HCT116 (cell line): ENCODE measurements around the gene TBRG4. TPM values are rescaled to one million over a fixed set of nuclear protein-coding genes. Genes with fewer than 3 reads are reported as not detected.

ENCODE experiments used
- ATAC-seq: fragments of 200-7000 bp; cut with Tn5 transposase; 2 replicates; pipeline ENCODE4 v1.9.1; 2020; ENCODE audit warnings: mild to moderate bottlenecking, moderate library complexity
- BruUV-seq: library from RNA; stranded (reverse); fragments of 400-500 nt; replicated peaks from 2 replicates; lab custom pipeline; 2021; lab: Mats Ljungman, UMichigan
- CTCF ChIA-PET: fragments of 300-600 bp; sonication (Branson Sonifier 250); formaldehyde crosslinking; loops from one replicate; lab custom pipeline; 2021; ENCODE audit warnings: antibody characterized with exemption; lab: Charles Lee
- POLR2A ChIA-PET: fragments of 300-600, 350-600 bp; sonication (Branson Sonifier 250); formaldehyde crosslinking; loops from one replicate; lab custom pipeline; 2021; ENCODE audit warnings: antibody characterized with exemption; lab: Charles Lee
- RAD21 ChIA-PET, 2 experiments: fragments of 300-600 bp; sonication (Branson Sonifier 250); formaldehyde crosslinking; loops; one replicate each; lab custom pipeline; 2023; ENCODE audit warnings: low total read pairs in 2 of 2; ENCODE audit not compliant: uncharacterized antibody in 2 of 2, unreplicated experiment in 2 of 2, low non-redundant PET in 1 of 2; lab: Charles Lee
- DNase-seq: peaks from one replicate; pipeline ENCODE4 v3.0.0-alpha.2; 2010; ENCODE audit warnings: low read depth, low spot score
- H2AFZ ChIP-seq: fragments of 200-600 bp; shearing (Covaris generic), sonication (generic); 2 replicates; pipeline ENCODE4 v1.6.1; 2017; ENCODE audit warnings: low read depth, mixed run types, mixed read lengths, antibody characterized with exemption, low read length; ENCODE audit not compliant: poor library complexity, severe bottlenecking
- H3K27ac ChIP-seq: 2 replicates; pipeline ENCODE4 v1.5.1; 2012; ENCODE audit warnings: low read depth, low read length
- H3K27me3 ChIP-seq: fragments of 200-600 bp; sonication (generic); 2 replicates; pipeline ENCODE4 v1.6.1; 2016; ENCODE audit warnings: mixed run types, low read length, mixed read lengths; ENCODE audit not compliant: insufficient read depth
- H3K36me3 ChIP-seq, 2 experiments: fragments of 200-500 bp in 1 of 2; fragments of 200-600 bp in 1 of 2; sonication (Bioruptor generic) in 1 of 2; sonication (generic) in 1 of 2; 2 replicates each; pipeline versions ENCODE4 v1.5.1 to v1.6.1; 2014 to 2016; ENCODE audit warnings: low read length in 2 of 2, inconsistent platforms in 1 of 2, mixed read lengths in 1 of 2, mixed run types in 1 of 2; ENCODE audit not compliant: insufficient read depth in 2 of 2, control insufficient read depth in 1 of 2
- H3K4me1 ChIP-seq, 2 experiments: fragments of 200-600 bp in 1 of 2; sonication (generic) in 1 of 2; 2 replicates each; pipeline versions ENCODE4 v1.5.1 to v1.6.1; 2012 to 2017; ENCODE audit warnings: low read length in 2 of 2, inconsistent platforms in 1 of 2, mild to moderate bottlenecking in 1 of 2, mixed read lengths in 1 of 2, mixed run types in 1 of 2, moderate library complexity in 1 of 2; ENCODE audit not compliant: insufficient read depth in 2 of 2, control insufficient read depth in 1 of 2
- H3K4me2 ChIP-seq: fragments of 200-600 bp; sonication (generic); 2 replicates; pipeline ENCODE4 v1.6.1; 2017; ENCODE audit warnings: mixed run types, low read length, mixed read lengths
- H3K4me3 ChIP-seq, 2 experiments: fragments of 200-600 bp in 1 of 2; sonication (generic) in 1 of 2; replicated peaks in 1 of 2; 2 replicates each; pipeline ENCODE4 v1.5.1; 2011 to 2016; ENCODE audit warnings: low read length in 2 of 2, control low read depth in 1 of 2, low read depth in 1 of 2, mild to moderate bottlenecking in 1 of 2, mixed read lengths in 1 of 2, mixed run types in 1 of 2
- H3K79me2 ChIP-seq: fragments of 200-600 bp; sonication (generic); 2 replicates; pipeline ENCODE4 v1.6.1; 2017; ENCODE audit warnings: mild to moderate bottlenecking, mixed run types, low read length, moderate library complexity, mixed read lengths; ENCODE audit not compliant: insufficient read depth
- H3K9ac ChIP-seq: fragments of 200-600 bp; sonication (generic); 2 replicates; pipeline ENCODE4 v1.6.1; 2016; ENCODE audit warnings: low read length, mixed read lengths
- H3K9me2 ChIP-seq: fragments of 200-600 bp; sonication (generic), shearing (Covaris generic); 2 replicates; pipeline ENCODE4 v1.6.1; 2017; ENCODE audit warnings: mixed run types, mild to moderate bottlenecking, moderate library complexity; ENCODE audit not compliant: insufficient read depth
- H3K9me3 ChIP-seq, 2 experiments: fragments of 200-500 bp in 1 of 2; fragments of 200-600 bp in 1 of 2; sonication (Bioruptor generic) in 1 of 2; sonication (generic) in 1 of 2; 2 replicates each; pipeline ENCODE4 v1.6.1; 2014 to 2017; ENCODE audit warnings: low read length in 2 of 2, mixed read lengths in 2 of 2, inconsistent platforms in 1 of 2, low read depth in 1 of 2, mild to moderate bottlenecking in 1 of 2, mixed run types in 1 of 2, moderate library complexity in 1 of 2; ENCODE audit not compliant: control insufficient read depth in 1 of 2, insufficient read depth in 1 of 2
- H4K20me1 ChIP-seq: fragments of 200-600 bp; sonication (generic), shearing (Covaris generic); 2 replicates; pipeline ENCODE4 v1.6.1; 2017; ENCODE audit warnings: mixed run types, mild to moderate bottlenecking, moderate library complexity; ENCODE audit not compliant: insufficient read depth
- ATF3 ChIP-seq: IDR thresholded peaks from 2 replicates; pipeline ENCODE4 v1.6.1; 2012
- CBX3 ChIP-seq: IDR thresholded peaks from 2 replicates; pipeline ENCODE4 v1.6.1; 2012; ENCODE audit warnings: low read depth
- CEBPB ChIP-seq: IDR thresholded peaks from 2 replicates; pipeline ENCODE4 v1.6.1; 2012; ENCODE audit warnings: low read depth
- ELF1 ChIP-seq: IDR thresholded peaks from 2 replicates; pipeline ENCODE4 v1.6.1; 2012; ENCODE audit warnings: low read depth, borderline replicate concordance
- EZH2phosphoT487 ChIP-seq: fragments of 200-600 bp; IDR thresholded peaks from 2 replicates; pipeline ENCODE4 v1.6.1; 2018; ENCODE audit warnings: antibody characterized with exemption, borderline replicate concordance
- FOSL1 ChIP-seq: IDR thresholded peaks from 2 replicates; pipeline ENCODE4 v1.6.1; 2012; ENCODE audit warnings: low read depth
- JUND ChIP-seq: IDR thresholded peaks from 2 replicates; pipeline ENCODE4 v1.6.1; 2012
- POLR2AphosphoS5 ChIP-seq: IDR thresholded peaks from 2 replicates; pipeline ENCODE4 v1.6.1; 2011; ENCODE audit warnings: mild to moderate bottlenecking, low read depth, low read length, moderate library complexity
- RAD21 ChIP-seq: IDR thresholded peaks from 2 replicates; pipeline ENCODE4 v1.6.1; 2012; ENCODE audit warnings: low read depth, mild to moderate bottlenecking
- SP1 ChIP-seq: IDR thresholded peaks from 2 replicates; pipeline ENCODE4 v1.6.1; 2012; ENCODE audit warnings: low read depth
- SRF ChIP-seq: IDR thresholded peaks from 2 replicates; pipeline ENCODE4 v1.6.1; 2012; ENCODE audit warnings: low read depth
- TCF7L2 ChIP-seq: IDR thresholded peaks from 2 replicates; pipeline ENCODE4 v1.7.0; 2011; ENCODE audit warnings: borderline replicate concordance, inconsistent platforms; ENCODE audit not compliant: insufficient read depth, insufficient read length; ENCODE audit errors: extremely low read depth
- YY1 ChIP-seq: IDR thresholded peaks from 2 replicates; pipeline ENCODE4 v1.6.1; 2011; ENCODE audit warnings: low read length, low read depth, moderate library complexity, mild to moderate bottlenecking; ENCODE audit not compliant: insufficient replicate concordance; ENCODE audit errors: extremely low read depth
- ZFX ChIP-seq: fragments of 450-650 bp; IDR thresholded peaks from 2 replicates; pipeline ENCODE4 v1.6.1; 2017
- intact Hi-C: fragments of 100-400 bp; cut with micrococcal nuclease; formaldehyde crosslinking; loops from 2 replicates; pipeline ENCODE4 v1.10.0; 2022
- total RNA-seq: library from RNA; stranded (reverse); gene quantifications from one replicate; pipeline ENCODE4 v1.2.1, GENCODE V29; 2021; ENCODE audit not compliant: unreplicated experiment
- TF ChIP-seq, protein P1 (sequence below), 3 experiments: fragments of 200-600 bp in 1 of 3; sonication (generic) in 1 of 3; IDR thresholded peaks in 2 of 3; conservative IDR thresholded peaks in 1 of 3; 2 replicates each; pipeline ENCODE4 v1.5.1; 2012 to 2017; ENCODE audit warnings: low read depth in 2 of 3, low read length in 2 of 3, antibody characterized with exemption in 1 of 3, borderline replicate concordance in 1 of 3, control low read depth in 1 of 3, mild to moderate bottlenecking in 1 of 3, mixed read lengths in 1 of 3, mixed run types in 1 of 3, moderate library complexity in 1 of 3; ENCODE audit not compliant: insufficient read depth in 1 of 3

TBRG4 gene
- total RNA-seq, 1 experiment from 2014 or later = 136 TPM

- Histone ChIP-seq H3K27me3 (no peaks in the 10 kb centered on the region), H3K9ac (no peak overlapping the region), H3K79me2 (no peaks in the 10 kb centered on the region), H3K4me2 (no peak overlapping the region), H3K9me3 (no peaks in the 10 kb centered on the region), H3K36me3 (no peaks in the 10 kb centered on the region), H3K9me2 (no peaks in the 10 kb centered on the region), H3K4me1 (no peaks in the 10 kb centered on the region; a peak in 2 of 4 replicates), H2AFZ (no peak overlapping the region), H3K4me3 (no peak overlapping the region), H3K27ac (no peak overlapping the region), H4K20me1 (no peaks in the 10 kb centered on the region)
- ChIA-PET RAD21 (no interaction called here), POLR2A (no interaction called here), CTCF (no interaction called here)
- no peak for TF ChIP-seq ATF3
- no peak for TF ChIP-seq POLR2AphosphoS5
- no peak for TF ChIP-seq YY1
- no peak for TF ChIP-seq ZFX
- TF ChIP-seq CEBPB = no peak
- TF ChIP-seq CBX3 = no peak
- TF ChIP-seq SRF = no peak
- TF ChIP-seq FOSL1 = no peak
- no peak for TF ChIP-seq EZH2phosphoT487
- no peak for TF ChIP-seq RAD21
- TF ChIP-seq JUND = no peak
- TF ChIP-seq, protein P1, sequence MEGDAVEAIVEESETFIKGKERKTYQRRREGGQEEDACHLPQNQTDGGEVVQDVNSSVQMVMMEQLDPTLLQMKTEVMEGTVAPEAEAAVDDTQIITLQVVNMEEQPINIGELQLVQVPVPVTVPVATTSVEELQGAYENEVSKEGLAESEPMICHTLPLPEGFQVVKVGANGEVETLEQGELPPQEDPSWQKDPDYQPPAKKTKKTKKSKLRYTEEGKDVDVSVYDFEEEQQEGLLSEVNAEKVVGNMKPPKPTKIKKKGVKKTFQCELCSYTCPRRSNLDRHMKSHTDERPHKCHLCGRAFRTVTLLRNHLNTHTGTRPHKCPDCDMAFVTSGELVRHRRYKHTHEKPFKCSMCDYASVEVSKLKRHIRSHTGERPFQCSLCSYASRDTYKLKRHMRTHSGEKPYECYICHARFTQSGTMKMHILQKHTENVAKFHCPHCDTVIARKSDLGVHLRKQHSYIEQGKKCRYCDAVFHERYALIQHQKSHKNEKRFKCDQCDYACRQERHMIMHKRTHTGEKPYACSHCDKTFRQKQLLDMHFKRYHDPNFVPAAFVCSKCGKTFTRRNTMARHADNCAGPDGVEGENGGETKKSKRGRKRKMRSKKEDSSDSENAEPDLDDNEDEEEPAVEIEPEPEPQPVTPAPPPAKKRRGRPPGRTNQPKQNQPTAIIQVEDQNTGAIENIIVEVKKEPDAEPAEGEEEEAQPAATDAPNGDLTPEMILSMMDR (IDR thresholded peaks at IDR 0.05 in 2 of 3, conservative IDR thresholded peaks at IDR 0.05 in 1 of 3; ENCODE audit: borderline replicate concordance in 1 of 3, insufficient read depth in 1 of 3, low read depth in 2 of 3, low read length in 2 of 3) = no peak
- no peak for TF ChIP-seq TCF7L2
- no peak for TF ChIP-seq ELF1
- TF ChIP-seq SP1 = no peak
- no TSS peak for BruUV-seq
- intact Hi-C loops = no loop called here
- DNase-seq = no peak
- ATAC-seq = no peak
These were observed 33.9 kb downstream of the TBRG4 start for GRCh38 chr7:45077579-45077978.
